Measurements from ENCODE around the gene TMEM135.

- TF ChIP-seq, protein P1, sequence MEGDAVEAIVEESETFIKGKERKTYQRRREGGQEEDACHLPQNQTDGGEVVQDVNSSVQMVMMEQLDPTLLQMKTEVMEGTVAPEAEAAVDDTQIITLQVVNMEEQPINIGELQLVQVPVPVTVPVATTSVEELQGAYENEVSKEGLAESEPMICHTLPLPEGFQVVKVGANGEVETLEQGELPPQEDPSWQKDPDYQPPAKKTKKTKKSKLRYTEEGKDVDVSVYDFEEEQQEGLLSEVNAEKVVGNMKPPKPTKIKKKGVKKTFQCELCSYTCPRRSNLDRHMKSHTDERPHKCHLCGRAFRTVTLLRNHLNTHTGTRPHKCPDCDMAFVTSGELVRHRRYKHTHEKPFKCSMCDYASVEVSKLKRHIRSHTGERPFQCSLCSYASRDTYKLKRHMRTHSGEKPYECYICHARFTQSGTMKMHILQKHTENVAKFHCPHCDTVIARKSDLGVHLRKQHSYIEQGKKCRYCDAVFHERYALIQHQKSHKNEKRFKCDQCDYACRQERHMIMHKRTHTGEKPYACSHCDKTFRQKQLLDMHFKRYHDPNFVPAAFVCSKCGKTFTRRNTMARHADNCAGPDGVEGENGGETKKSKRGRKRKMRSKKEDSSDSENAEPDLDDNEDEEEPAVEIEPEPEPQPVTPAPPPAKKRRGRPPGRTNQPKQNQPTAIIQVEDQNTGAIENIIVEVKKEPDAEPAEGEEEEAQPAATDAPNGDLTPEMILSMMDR (IDR thresholded peaks at IDR 0.05): no peak
- no peak for TF ChIP-seq EZH2 (IDR thresholded peaks at IDR 0.05; ENCODE audit: borderline replicate concordance, insufficient read depth, low read depth, low read length, poor library complexity, severe bottlenecking)
These were observed 258.9 kb downstream of the TMEM135 start for GRCh38 chr11:87296627-87297026.
